Panc1 (cell line): Measurements from ENCODE around the gene STRIP1.

Source experiments
- POLR2AphosphoS5 ChIP-seq: IDR thresholded peaks from 2 replicates; pipeline ENCODE4 v1.6.1; 2012; ENCODE audit warnings: mild to moderate bottlenecking, low read depth, low read length, moderate library complexity
- TCF7L2 ChIP-seq: IDR thresholded peaks from 2 replicates; pipeline ENCODE4 v1.6.1; 2011; ENCODE audit warnings: mild to moderate bottlenecking, low read depth, low read length, inconsistent platforms
- TF ChIP-seq, protein P1 (sequence below): fragments of 450-650 bp; IDR thresholded peaks from 2 replicates; pipeline ENCODE4 v1.5.1; 2017; ENCODE audit warnings: mild to moderate bottlenecking

DNA sequence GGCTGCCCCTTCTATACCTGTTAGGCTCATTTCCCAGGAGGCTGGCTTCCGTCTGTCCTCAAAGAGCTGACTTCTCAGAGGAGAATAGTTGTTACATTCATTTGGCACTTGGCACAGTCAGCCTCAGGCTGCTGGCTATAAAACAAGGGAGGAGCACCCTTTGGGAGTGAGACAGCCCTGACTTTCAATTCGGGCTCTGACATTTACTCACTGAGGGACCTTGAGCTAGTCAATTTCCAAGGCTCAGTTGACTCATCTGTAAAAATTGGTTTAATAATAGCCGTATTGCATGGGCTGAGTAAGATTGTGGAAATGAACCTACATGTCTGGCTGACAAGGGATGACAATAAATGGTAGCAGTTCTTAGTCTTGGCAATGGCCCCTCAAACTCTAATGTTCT lies 22.4 kb downstream of the STRIP1 start:
- TF ChIP-seq, protein P1, sequence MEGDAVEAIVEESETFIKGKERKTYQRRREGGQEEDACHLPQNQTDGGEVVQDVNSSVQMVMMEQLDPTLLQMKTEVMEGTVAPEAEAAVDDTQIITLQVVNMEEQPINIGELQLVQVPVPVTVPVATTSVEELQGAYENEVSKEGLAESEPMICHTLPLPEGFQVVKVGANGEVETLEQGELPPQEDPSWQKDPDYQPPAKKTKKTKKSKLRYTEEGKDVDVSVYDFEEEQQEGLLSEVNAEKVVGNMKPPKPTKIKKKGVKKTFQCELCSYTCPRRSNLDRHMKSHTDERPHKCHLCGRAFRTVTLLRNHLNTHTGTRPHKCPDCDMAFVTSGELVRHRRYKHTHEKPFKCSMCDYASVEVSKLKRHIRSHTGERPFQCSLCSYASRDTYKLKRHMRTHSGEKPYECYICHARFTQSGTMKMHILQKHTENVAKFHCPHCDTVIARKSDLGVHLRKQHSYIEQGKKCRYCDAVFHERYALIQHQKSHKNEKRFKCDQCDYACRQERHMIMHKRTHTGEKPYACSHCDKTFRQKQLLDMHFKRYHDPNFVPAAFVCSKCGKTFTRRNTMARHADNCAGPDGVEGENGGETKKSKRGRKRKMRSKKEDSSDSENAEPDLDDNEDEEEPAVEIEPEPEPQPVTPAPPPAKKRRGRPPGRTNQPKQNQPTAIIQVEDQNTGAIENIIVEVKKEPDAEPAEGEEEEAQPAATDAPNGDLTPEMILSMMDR: no peak
- TF ChIP-seq POLR2AphosphoS5: no peak
- no peak for TF ChIP-seq TCF7L2
